H9 (cell line): ENCODE data around the gene PEX5L. TPM values are rescaled to one million over a fixed set of nuclear protein-coding genes. Genes with fewer than 3 reads are reported as not detected.

Experiments
- DNase-seq: peaks from one replicate; pipeline ENCODE4 v3.0.0-alpha.2; 2017
- H2AFZ ChIP-seq: one replicate; pipeline ENCODE4 v1.6.1; 2013; ENCODE audit warnings: mild to moderate bottlenecking, low read length, control low read depth, moderate library complexity
- H2AK5ac ChIP-seq: 2 replicates; pipeline ENCODE4 v1.6.1; 2013; ENCODE audit warnings: low read length, control low read depth, mixed read lengths; ENCODE audit not compliant: insufficient read length
- H2BK120ac ChIP-seq: one replicate; pipeline ENCODE4 v1.6.1; 2013; ENCODE audit warnings: low read depth, mild to moderate bottlenecking, low read length, control low read depth, inconsistent platforms; ENCODE audit not compliant: poor library complexity, severe bottlenecking
- H2BK12ac ChIP-seq: 2 replicates; pipeline ENCODE4 v1.6.1; 2013; ENCODE audit warnings: low read length, control low read depth, mixed read lengths, low read depth; ENCODE audit not compliant: insufficient read length
- H2BK15ac ChIP-seq: 2 replicates; pipeline ENCODE4 v1.6.1; 2013; ENCODE audit warnings: low read depth, low read length, control low read depth
- H2BK20ac ChIP-seq: one replicate; pipeline ENCODE4 v1.6.1; 2013; ENCODE audit warnings: low read depth, mild to moderate bottlenecking, low read length, control low read depth, inconsistent platforms; ENCODE audit not compliant: poor library complexity, severe bottlenecking
- H2BK5ac ChIP-seq: 2 replicates; pipeline ENCODE4 v1.6.1; 2013; ENCODE audit warnings: low read length, control low read depth, mixed read lengths; ENCODE audit not compliant: insufficient read length
- H3K14ac ChIP-seq: 2 replicates; pipeline ENCODE4 v1.6.1; 2013; ENCODE audit warnings: low read length, control low read depth; ENCODE audit not compliant: insufficient read depth
- H3K18ac ChIP-seq: 2 replicates; pipeline ENCODE4 v1.6.1; 2013; ENCODE audit warnings: low read depth, mild to moderate bottlenecking, mixed read lengths, low read length, control low read depth; ENCODE audit not compliant: insufficient read length
- H3K23ac ChIP-seq: 2 replicates; pipeline ENCODE4 v1.6.1; 2013; ENCODE audit warnings: low read length, control low read depth, mixed read lengths, low read depth; ENCODE audit not compliant: insufficient read length
- H3K23me2 ChIP-seq: 2 replicates; pipeline ENCODE4 v1.6.1; 2013; ENCODE audit warnings: low read depth, mild to moderate bottlenecking, mixed read lengths, low read length, control low read depth; ENCODE audit not compliant: insufficient read length, poor library complexity, severe bottlenecking
- H3K27ac ChIP-seq: 2 replicates; pipeline ENCODE4 v1.5.1; 2013; ENCODE audit warnings: low read length, control low read depth, mixed read lengths, low read depth; ENCODE audit not compliant: insufficient read length
- H3K27me3 ChIP-seq: 2 replicates; pipeline ENCODE4 v1.6.1; 2013; ENCODE audit warnings: low read length, control low read depth, inconsistent platforms; ENCODE audit not compliant: insufficient read depth
- H3K4ac ChIP-seq: 2 replicates; pipeline ENCODE4 v1.6.1; 2013; ENCODE audit warnings: low read depth, mild to moderate bottlenecking, control low read depth, inconsistent platforms, low read length, moderate library complexity
- H3K4me1 ChIP-seq: 2 replicates; pipeline ENCODE4 v1.6.1; 2013; ENCODE audit warnings: low read length, control low read depth, inconsistent platforms; ENCODE audit not compliant: insufficient read depth
- H3K4me2 ChIP-seq: 2 replicates; pipeline ENCODE4 v1.6.1; 2013; ENCODE audit warnings: low read length, control low read depth, mixed read lengths; ENCODE audit not compliant: insufficient read length, insufficient read depth
- H3K56ac ChIP-seq: 2 replicates; pipeline ENCODE4 v1.6.1; 2013; ENCODE audit warnings: low read depth, mild to moderate bottlenecking, mixed read lengths, low read length, control low read depth; ENCODE audit not compliant: insufficient read length
- H3K79me1 ChIP-seq: 2 replicates; pipeline ENCODE4 v1.6.1; 2013; ENCODE audit warnings: low read depth, mild to moderate bottlenecking, moderate library complexity, low read length, control low read depth, inconsistent platforms; ENCODE audit not compliant: insufficient read depth, poor library complexity, severe bottlenecking
- H3K79me2 ChIP-seq: 2 replicates; pipeline ENCODE4 v1.6.1; 2013; ENCODE audit warnings: low read length, control low read depth, inconsistent platforms; ENCODE audit not compliant: insufficient read depth
- H3K9ac ChIP-seq: 2 replicates; pipeline ENCODE4 v1.6.1; 2013; ENCODE audit warnings: low read length, control low read depth, mixed read lengths; ENCODE audit not compliant: insufficient read length; ENCODE audit errors: extremely low read depth
- H3K9me3 ChIP-seq: one replicate; pipeline ENCODE4 v1.6.1; 2013; ENCODE audit warnings: low read depth, low read length, inconsistent platforms; ENCODE audit not compliant: control insufficient read depth
- H3T11ph ChIP-seq: one replicate; pipeline ENCODE4 v1.6.1; 2013; ENCODE audit warnings: mild to moderate bottlenecking, low read length, control low read depth, inconsistent platforms
- H4K20me1 ChIP-seq: one replicate; pipeline ENCODE4 v1.6.1; 2013; ENCODE audit not compliant: control insufficient read depth, insufficient read length, insufficient read depth
- H4K5ac ChIP-seq: 2 replicates; pipeline ENCODE4 v1.6.1; 2013; ENCODE audit warnings: low read depth, mild to moderate bottlenecking, mixed read lengths, low read length, control low read depth; ENCODE audit not compliant: insufficient read length
- H4K8ac ChIP-seq: replicated peaks from 2 replicates; pipeline ENCODE4 v1.6.1; 2013; ENCODE audit warnings: low read length, control low read depth, mixed read lengths, low read depth; ENCODE audit not compliant: insufficient read length
- H4K91ac ChIP-seq: 2 replicates; pipeline ENCODE4 v1.6.1; 2013; ENCODE audit warnings: low read depth, mild to moderate bottlenecking, moderate library complexity, mixed read lengths, low read length, control low read depth; ENCODE audit not compliant: insufficient read length
- H3K27ac Mint-ChIP-seq, 3 experiments: 2 replicates in 2 of 3; 3 replicates in 1 of 3; pipeline ENCODE4 v1.8.0; 2020 to 2021; ENCODE audit warnings: mixed read lengths in 3 of 3, mild to moderate bottlenecking in 1 of 3, moderate library complexity in 1 of 3
- H3K27me3 Mint-ChIP-seq: 2 replicates; pipeline ENCODE4 v1.8.0; 2021; ENCODE audit warnings: low read depth, mild to moderate bottlenecking, moderate library complexity, mixed read lengths
- H3K36me3 Mint-ChIP-seq, 3 experiments: 2 replicates in 2 of 3; 3 replicates in 1 of 3; pipeline ENCODE4 v1.8.0; 2020 to 2021; ENCODE audit warnings: low read depth in 3 of 3, mixed read lengths in 3 of 3; ENCODE audit not compliant: insufficient read depth in 1 of 3
- H3K4me1 Mint-ChIP-seq, 2 experiments: 2 replicates each; pipeline ENCODE4 v1.8.0; 2020; ENCODE audit warnings: mixed read lengths in 2 of 2
- H3K4me3 Mint-ChIP-seq, 2 experiments: 2 replicates in 1 of 2; 3 replicates in 1 of 2; pipeline ENCODE4 v1.8.0; 2020 to 2021; ENCODE audit warnings: mild to moderate bottlenecking in 2 of 2, mixed read lengths in 2 of 2, moderate library complexity in 1 of 2
- H3K9me3 Mint-ChIP-seq, 2 experiments: 2 replicates in 1 of 2; 3 replicates in 1 of 2; pipeline ENCODE4 v1.8.0; 2020; ENCODE audit warnings: mild to moderate bottlenecking in 2 of 2, mixed read lengths in 2 of 2, moderate library complexity in 1 of 2
- WGBS: extraction: QIAGEN DNeasy Blood & Tissue Kit; methylation state at CpG from one replicate; pipeline ENCODE4 v1.1.7; 2013; ENCODE audit warnings: missing lambda C conversion rate, low lambda C conversion rate, mixed read lengths; ENCODE audit not compliant: insufficient read length; ENCODE audit errors: extremely low coverage; 5-methylcytosine and 5-hydroxymethylcytosine counted together
- total RNA-seq: library from RNA; stranded (reverse); gene quantifications from 2 replicates; pipeline ENCODE4 v1.2.1, GENCODE V29; 2021
- TF ChIP-seq, protein P1 (sequence below): fragments of 200-600 bp; sonication (generic); conservative IDR thresholded peaks from 3 replicates; pipeline ENCODE4 v1.8.0; 2021; ENCODE audit warnings: antibody characterized with exemption, mild to moderate bottlenecking

PEX5L gene
- total RNA-seq, 1 experiment from 2014 or later, result 0.85 TPM

DNA sequence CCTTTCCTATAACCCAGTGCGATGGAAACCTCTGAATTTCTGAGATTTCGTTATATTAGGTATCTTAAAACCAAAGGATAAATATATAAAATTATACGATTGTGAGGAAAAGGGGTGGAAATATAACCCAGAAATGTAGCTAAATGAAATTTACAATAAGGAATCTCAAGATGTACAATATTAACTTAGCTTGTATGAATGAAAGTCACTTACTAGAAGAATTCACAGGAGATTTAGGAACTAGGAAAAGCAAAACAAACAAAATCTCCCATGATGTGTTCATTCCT, 224.7 kb downstream of the PEX5L start:
- Histone ChIP-seq H3K23me2 (no peaks in the 10 kb centered on the region), H3K4ac (no peak overlapping the region), H3K27me3 (no peaks in the 10 kb centered on the region), H2BK15ac (no peak overlapping the region), H3K4me1 (no peaks in the 10 kb centered on the region), H4K8ac (no peak overlapping the region), H2BK12ac (no peak overlapping the region), H3K79me2 (no peaks in the 10 kb centered on the region), H3K27ac (no peak overlapping the region), H4K20me1 (no peaks in the 10 kb centered on the region), H3K23ac (no peak overlapping the region), H3K79me1 (no peaks in the 10 kb centered on the region), H3T11ph (no peak overlapping the region), H2AFZ (no peak overlapping the region), H3K14ac (no peak overlapping the region), H3K9ac (no peak overlapping the region), H2BK120ac (no peak overlapping the region), H2BK20ac (no peak overlapping the region), H3K56ac (no peak overlapping the region), H2AK5ac (no peak overlapping the region), H2BK5ac (no peak overlapping the region), H4K91ac (no peak overlapping the region), H3K18ac (no peak overlapping the region), H4K5ac (no peak overlapping the region), H3K4me2 (no peak overlapping the region), H3K9me3 (no peaks in the 10 kb centered on the region)
- Mint-ChIP-seq H3K27me3 (no peaks in the 10 kb centered on the region), H3K4me1 (peaks cover 2 to 5% of the 10 kb centered on the region in 2 experiments; a peak in 3 of 4 replicates), H3K36me3 (peaks cover 0 to 2% (median 0%) of the 10 kb centered on the region in 3 experiments; a peak in 1 of 7 replicates), H3K4me3 (no peak overlapping the region), H3K9me3 (no peaks in the 10 kb centered on the region; a peak in 1 of 5 replicates), H3K27ac (no peak overlapping the region)
- WGBS, result no CpG with 5 or more reads among the region's 3 CpGs
- TF ChIP-seq, protein P1, sequence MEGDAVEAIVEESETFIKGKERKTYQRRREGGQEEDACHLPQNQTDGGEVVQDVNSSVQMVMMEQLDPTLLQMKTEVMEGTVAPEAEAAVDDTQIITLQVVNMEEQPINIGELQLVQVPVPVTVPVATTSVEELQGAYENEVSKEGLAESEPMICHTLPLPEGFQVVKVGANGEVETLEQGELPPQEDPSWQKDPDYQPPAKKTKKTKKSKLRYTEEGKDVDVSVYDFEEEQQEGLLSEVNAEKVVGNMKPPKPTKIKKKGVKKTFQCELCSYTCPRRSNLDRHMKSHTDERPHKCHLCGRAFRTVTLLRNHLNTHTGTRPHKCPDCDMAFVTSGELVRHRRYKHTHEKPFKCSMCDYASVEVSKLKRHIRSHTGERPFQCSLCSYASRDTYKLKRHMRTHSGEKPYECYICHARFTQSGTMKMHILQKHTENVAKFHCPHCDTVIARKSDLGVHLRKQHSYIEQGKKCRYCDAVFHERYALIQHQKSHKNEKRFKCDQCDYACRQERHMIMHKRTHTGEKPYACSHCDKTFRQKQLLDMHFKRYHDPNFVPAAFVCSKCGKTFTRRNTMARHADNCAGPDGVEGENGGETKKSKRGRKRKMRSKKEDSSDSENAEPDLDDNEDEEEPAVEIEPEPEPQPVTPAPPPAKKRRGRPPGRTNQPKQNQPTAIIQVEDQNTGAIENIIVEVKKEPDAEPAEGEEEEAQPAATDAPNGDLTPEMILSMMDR, result no peak
- DNase-seq, result no peak
